KMS-11 (cell line): ENCODE results near the gene AHRR.

Experiments used
- H2AFZ ChIP-seq: fragments of 200-600 bp; sonication (generic); 2 replicates; pipeline ENCODE4 v1.6.1; 2016; ENCODE audit warnings: antibody characterized with exemption, mixed run types, low read depth
- H3K27ac ChIP-seq: fragments of 200-600 bp; sonication (generic); 2 replicates; pipeline ENCODE4 v1.6.1; 2016; ENCODE audit warnings: mild to moderate bottlenecking, mixed run types
- H3K27me3 ChIP-seq: fragments of 200-600 bp; sonication (generic); 2 replicates; pipeline ENCODE4 v1.6.1; 2017; ENCODE audit warnings: mild to moderate bottlenecking, low read depth, mixed run types, moderate library complexity; ENCODE audit not compliant: insufficient read depth
- H3K36me3 ChIP-seq: fragments of 200-600 bp; sonication (generic); 2 replicates; pipeline ENCODE4 v1.6.1; 2017; ENCODE audit warnings: mild to moderate bottlenecking, mixed run types; ENCODE audit not compliant: insufficient read depth
- H3K4me1 ChIP-seq: fragments of 200-600 bp; sonication (generic); 2 replicates; pipeline ENCODE4 v1.6.1; 2016; ENCODE audit warnings: mild to moderate bottlenecking, low read depth, mixed run types; ENCODE audit not compliant: poor library complexity, severe bottlenecking
- H3K4me2 ChIP-seq: fragments of 200-600 bp; sonication (generic); 2 replicates; pipeline ENCODE4 v1.7.0; 2016; ENCODE audit warnings: mild to moderate bottlenecking, mixed run types
- H3K4me3 ChIP-seq: fragments of 200-600 bp; sonication (generic); IDR thresholded peaks from 2 replicates; pipeline ENCODE4 v1.6.1; 2017; ENCODE audit warnings: low read depth, low read length, mixed read lengths; ENCODE audit not compliant: insufficient read depth
- H3K79me2 ChIP-seq: fragments of 200-600 bp; sonication (generic); 2 replicates; pipeline ENCODE4 v1.6.1; 2016; ENCODE audit warnings: low read depth, mixed run types; ENCODE audit not compliant: insufficient read depth
- H3K9ac ChIP-seq: fragments of 200-600 bp; sonication (generic); 2 replicates; pipeline ENCODE4 v1.6.1; 2016; ENCODE audit warnings: mild to moderate bottlenecking, mixed run types
- H4K20me1 ChIP-seq: fragments of 200-600 bp; sonication (generic); 2 replicates; pipeline ENCODE4 v1.6.1; 2016; ENCODE audit warnings: mild to moderate bottlenecking, mixed run types; ENCODE audit not compliant: insufficient read depth
- TF ChIP-seq, protein P1 (sequence below): fragments of 200-600 bp; sonication (generic); conservative IDR thresholded peaks from 2 replicates; pipeline ENCODE4 v1.6.1; 2017; ENCODE audit warnings: low read depth, mild to moderate bottlenecking, antibody characterized with exemption, low read length, moderate library complexity, mixed read lengths

AHRR gene

GRCh38 chr5:343461-344401 is 22.2 kb downstream of the AHRR start:
- Histone ChIP-seq H3K27me3 (no peaks in the 10 kb centered on the region), H3K9ac (no peak overlapping the region), H3K4me1 (no peaks in the 10 kb centered on the region), H3K79me2 (no peaks in the 10 kb centered on the region), H3K4me3 (no peak overlapping the region), H2AFZ (no peak overlapping the region), H3K36me3 (no peaks in the 10 kb centered on the region), H3K27ac (no peak overlapping the region), H3K4me2 (no peak overlapping the region), H4K20me1 (no peaks in the 10 kb centered on the region)
- TF ChIP-seq, protein P1, sequence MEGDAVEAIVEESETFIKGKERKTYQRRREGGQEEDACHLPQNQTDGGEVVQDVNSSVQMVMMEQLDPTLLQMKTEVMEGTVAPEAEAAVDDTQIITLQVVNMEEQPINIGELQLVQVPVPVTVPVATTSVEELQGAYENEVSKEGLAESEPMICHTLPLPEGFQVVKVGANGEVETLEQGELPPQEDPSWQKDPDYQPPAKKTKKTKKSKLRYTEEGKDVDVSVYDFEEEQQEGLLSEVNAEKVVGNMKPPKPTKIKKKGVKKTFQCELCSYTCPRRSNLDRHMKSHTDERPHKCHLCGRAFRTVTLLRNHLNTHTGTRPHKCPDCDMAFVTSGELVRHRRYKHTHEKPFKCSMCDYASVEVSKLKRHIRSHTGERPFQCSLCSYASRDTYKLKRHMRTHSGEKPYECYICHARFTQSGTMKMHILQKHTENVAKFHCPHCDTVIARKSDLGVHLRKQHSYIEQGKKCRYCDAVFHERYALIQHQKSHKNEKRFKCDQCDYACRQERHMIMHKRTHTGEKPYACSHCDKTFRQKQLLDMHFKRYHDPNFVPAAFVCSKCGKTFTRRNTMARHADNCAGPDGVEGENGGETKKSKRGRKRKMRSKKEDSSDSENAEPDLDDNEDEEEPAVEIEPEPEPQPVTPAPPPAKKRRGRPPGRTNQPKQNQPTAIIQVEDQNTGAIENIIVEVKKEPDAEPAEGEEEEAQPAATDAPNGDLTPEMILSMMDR: no peak

DNA sequence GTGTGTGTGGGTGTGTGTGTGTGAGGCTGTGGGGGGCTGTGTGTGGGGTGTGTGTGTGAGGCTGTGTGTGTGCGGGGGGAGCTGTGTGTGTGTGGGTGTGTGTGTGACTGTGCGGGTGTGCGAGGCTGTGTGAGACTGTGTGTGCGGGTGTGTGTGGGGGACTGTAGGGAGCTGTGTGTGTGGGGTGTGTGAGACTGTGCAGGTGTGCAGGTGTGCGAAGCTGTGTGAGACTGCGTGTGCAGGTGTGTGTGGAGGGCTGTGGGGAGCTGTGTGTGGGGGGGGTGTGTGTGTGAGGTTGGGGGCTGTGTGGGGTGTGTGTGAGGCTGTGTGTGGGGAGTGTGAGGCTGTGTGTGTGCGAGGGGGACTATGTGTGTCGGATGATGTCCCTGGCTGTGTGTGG is 23.2 kb downstream of the AHRR start:
- TF ChIP-seq, protein P1: no peak
- no peaks in the 10 kb centered on the region for H3K27me3 ChIP-seq
- H3K27ac ChIP-seq: no peak overlapping the region
- H3K4me2 ChIP-seq: no peak overlapping the region
- H3K4me1 ChIP-seq: no peaks in the 10 kb centered on the region
- H4K20me1 ChIP-seq: no peaks in the 10 kb centered on the region
- no peaks in the 10 kb centered on the region for H3K79me2 ChIP-seq
- H3K4me3 ChIP-seq: no peak overlapping the region
- H2AFZ ChIP-seq: no peak overlapping the region
- H3K36me3 ChIP-seq: no peaks in the 10 kb centered on the region
- no peak overlapping the region for H3K9ac ChIP-seq

DNA sequence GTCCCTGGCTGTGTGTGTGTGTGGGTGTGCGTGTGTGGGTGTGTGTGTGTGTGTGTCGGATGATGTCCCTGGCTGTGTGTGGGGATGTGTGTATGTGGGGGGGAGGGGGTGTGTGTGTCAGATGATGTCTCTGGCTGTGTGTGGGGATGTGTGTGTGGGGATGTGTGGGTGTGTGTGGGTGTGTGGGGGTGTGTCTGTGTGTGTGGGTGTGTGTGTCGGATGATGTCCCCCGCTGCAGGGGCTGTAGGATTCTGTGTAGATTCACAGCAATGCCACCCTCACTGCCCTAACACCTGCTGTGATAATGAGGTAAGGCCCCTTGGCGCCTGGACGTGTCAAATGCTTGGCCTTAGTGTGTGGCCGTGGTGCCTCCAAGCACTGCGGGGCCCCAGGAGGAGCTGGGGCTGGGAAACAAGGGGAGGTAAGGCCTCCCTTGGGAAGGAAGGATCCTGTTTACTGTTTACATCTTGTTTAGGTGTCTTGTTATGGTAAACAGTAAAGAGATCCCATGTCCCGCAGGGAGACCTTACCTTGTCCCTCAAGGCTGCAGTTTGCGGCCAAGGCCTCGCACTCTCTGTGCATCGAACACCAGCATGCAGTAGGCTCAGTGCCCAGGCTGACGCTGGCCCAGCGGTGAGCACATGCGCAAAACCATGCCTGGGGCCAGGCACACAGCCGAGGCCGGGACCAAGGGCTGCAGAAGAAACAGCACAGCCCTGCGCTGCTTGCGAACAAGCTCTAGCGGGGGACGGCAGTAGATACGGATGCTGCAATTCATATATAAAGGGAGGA is 24.1 kb downstream of the AHRR start:
- TF ChIP-seq, protein P1: no peak
- Histone ChIP-seq H3K4me2 (no peak overlapping the region), H3K4me3 (no peak overlapping the region), H3K79me2 (no peaks in the 10 kb centered on the region), H2AFZ (no peak overlapping the region), H3K27me3 (no peaks in the 10 kb centered on the region), H3K4me1 (no peaks in the 10 kb centered on the region), H4K20me1 (no peaks in the 10 kb centered on the region), H3K36me3 (no peaks in the 10 kb centered on the region), H3K27ac (no peak overlapping the region), H3K9ac (no peak overlapping the region)

GRCh38 chr5:346229-346935 is 24.9 kb downstream of the AHRR start:
- H3K4me1 ChIP-seq: no peaks in the 10 kb centered on the region
- H3K36me3 ChIP-seq: no peaks in the 10 kb centered on the region
- no peaks in the 10 kb centered on the region for H3K79me2 ChIP-seq
- no peak overlapping the region for H2AFZ ChIP-seq
- no peaks in the 10 kb centered on the region for H4K20me1 ChIP-seq
- no peak overlapping the region for H3K4me3 ChIP-seq
- no peak overlapping the region for H3K27ac ChIP-seq
- no peak overlapping the region for H3K4me2 ChIP-seq
- no peaks in the 10 kb centered on the region for H3K27me3 ChIP-seq
- no peak overlapping the region for H3K9ac ChIP-seq
- TF ChIP-seq, protein P1: no peak
